Muscle of back (tissue), 11 donors: Measurements from ENCODE around the gene EIPR1. TPM values are rescaled to one million over a fixed set of nuclear protein-coding genes. Genes with fewer than 3 reads are reported as not detected.
"Not testable (repeated sequence)": the region's sequence is repeated elsewhere in the genome, so short reads cannot be mapped to it uniquely, and the experiment has no call there.

Experiments
- DNase-seq, 3 donors: peaks; one replicate each; pipeline versions ENCODE4 v3.0.0 to v3.0.0-alpha.2; 2013
- polyA plus RNA-seq, 10 donors: library from polyadenylated mRNA; unstranded; fragments of 120-200 nt; gene quantifications; one replicate each; pipeline ENCODE4 v1.2.1, GENCODE V29; 2013; ENCODE audit not compliant: insufficient read length in 10 of 10

EIPR1 gene
- polyA plus RNA-seq, 10 donors = 12.7 to 21.8 (median 17.3) TPM

DNA sequence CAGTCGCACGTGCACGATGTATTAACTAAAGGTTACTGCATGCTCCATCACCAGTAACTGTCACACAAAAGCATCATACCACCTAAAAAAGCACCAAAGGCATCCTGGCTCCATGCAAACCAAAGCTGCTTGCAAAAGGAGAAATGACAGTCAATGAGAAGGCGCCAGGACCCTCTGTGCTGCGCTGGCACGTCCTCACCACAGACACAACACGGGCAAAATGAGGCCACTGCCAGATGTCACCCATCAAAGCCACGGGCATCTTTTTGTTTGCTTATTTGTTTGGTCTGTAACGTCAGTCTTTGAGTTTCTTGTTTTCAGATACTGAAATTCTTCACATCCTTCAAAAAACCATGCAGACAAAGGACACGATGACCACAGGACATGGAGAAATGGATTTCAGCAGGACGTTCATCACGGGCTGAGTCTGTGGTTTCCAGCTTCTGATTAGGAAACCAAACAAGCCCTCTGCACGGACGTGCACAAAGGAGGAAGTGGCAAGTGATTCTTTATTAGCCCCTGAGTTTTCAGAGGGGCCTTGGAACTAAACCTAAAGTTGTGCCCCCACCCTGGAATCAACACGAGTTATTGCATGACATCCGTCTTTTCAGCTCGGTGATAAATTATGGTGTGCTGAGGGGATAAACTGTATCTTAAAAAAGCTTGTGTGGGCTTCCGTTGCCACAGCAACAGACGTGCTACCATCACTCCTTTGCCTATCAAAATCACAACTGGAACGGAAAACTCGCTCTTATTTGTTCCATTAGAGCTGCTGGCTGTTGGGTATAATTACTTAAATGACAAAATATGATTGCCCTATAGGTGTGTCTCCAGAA is 181.8 kb downstream of the EIPR1 start:
- no peak for DNase-seq

GRCh38 chr2:3194828-3195227 is 182.8 kb downstream of the EIPR1 start:
- no peak for DNase-seq

DNA sequence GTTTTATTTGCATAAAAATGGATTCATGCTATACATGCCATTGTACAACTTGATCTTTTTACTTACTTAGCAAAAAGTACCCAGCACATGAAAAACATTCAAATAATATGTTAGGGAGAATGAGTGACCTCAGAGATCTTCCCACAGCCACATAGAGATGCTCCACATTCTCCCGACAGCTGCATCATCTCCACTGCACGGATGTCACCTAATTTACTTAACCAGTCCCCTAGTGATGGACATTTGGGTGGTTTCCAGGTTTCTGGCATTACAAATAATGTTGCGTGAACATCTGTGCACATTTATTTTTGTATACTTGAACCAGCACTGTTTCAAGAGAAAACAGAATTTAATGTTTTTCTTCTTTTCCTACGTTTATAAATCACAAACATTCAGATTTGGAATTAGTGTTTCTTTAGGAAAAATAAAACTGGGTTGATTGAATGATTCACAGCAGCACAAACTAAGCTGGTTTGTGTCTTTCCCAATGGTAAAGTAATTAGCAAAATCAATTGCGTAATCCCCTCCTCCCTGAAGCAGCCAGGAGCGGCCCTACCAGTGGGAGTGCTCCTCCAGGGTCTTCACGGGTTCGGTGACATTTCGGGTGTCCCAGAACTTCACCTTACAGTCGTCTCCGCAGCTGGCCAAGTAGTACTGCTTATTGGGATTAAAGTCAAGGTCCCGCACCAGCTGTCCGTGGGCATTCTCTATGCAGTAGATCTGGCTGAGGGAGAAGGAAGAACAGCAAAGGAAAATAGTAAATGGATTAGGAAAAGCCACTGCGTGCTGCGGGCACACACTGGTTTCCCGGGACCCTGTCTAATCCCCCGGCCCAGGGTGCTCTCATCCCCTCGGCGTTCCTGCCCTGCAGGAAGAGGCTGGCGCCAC is 183.9 kb downstream of the EIPR1 start:
- DNase-seq = no peak

DNA sequence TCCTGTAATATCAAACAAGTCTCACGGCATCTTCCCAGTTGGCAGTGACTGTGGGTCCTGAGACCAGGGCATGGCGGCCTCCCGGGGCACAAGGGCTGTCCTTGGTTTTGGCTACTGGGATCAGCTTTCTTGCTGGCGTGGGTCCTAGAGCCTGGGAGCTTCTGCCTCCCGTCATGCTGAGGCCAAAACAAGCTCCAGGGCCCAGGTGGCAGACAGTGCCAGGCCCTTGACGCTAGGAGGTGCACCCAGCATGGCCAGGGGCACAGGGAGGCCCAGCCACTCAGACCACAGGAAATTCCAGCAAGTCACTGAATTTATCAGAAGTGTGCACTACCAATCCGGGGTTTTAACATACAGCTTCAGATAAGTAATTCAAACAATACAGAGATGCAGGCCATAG is 184.7 kb downstream of the EIPR1 start:
- DNase-seq = peak in 2 of 3 donors; percentile 19 to 25

GRCh38 chr2:3192281-3192818 is 185.3 kb downstream of the EIPR1 start:
- DNase-seq = no peak

DNA sequence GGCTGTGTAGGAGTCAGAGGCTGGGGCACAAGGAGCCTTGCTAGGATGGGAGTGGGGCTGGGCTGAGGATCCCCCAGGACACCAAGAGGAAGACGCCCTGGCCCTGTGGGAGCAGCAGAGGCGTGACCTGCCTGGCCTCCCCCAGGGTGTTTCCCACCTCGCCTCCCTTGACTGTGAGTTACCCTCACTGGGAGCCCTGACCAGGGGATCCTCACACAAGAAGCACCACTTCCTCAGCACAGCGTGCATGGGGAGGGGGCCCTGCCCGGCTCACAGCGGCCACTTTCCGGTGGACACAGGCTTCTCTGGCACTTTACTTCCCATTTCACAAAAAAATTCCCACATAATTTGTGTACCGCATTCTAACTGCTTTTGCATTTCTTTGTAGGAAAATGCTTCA is 187.7 kb downstream of the EIPR1 start:
- DNase-seq = no peak

GRCh38 chr2:3189076-3189591 is 188.5 kb downstream of the EIPR1 start:
- no peak for DNase-seq

DNA sequence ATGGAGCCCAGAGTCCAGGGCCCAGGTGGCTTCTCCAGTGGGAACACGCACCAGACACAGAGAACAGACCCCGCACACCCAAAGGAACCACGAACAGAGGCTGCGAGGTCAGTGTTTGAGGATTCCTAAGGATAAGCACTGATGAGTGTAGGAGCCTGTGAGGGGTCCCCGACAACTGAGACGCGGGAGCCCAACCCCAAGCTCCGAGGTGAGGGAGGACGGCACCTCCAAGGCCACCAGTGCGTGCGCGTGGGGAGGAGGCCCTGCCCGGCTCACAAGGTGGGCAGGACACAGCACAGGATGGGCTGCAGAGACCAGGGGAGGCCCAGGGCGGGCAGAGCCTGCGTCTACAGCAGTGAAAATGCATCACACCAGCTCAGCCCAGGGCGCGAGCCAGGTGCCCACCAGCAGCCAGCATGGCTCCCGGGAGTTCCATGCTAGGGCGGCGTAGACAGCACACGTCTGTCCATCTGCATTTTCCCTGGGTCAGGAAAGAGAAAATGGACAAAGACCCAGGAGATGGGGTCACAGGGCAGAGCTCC is 189.1 kb downstream of the EIPR1 start:
- DNase-seq = no peak

DNA sequence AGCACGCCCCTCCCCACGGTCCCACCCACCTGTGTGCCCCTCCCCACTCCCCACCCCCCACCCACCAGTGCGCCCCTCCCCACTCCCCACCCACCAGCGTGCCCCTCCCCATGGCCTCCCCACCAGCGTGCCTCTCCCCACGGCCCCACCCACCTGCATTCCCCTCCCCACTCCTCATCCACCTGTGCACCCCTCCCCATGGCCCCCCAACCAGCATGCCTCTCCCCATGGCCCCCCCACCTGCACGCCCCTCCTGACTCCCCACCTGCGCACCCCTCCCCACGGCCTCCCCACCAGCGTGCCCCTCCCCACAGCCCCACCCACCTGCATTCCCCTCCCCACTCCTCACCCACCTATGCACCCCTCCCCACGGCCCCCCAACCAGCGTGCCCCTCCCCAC is 190.2 kb downstream of the EIPR1 start:
- DNase-seq = no peak

- no peak for DNase-seq
Measured at GRCh38 chr2:3186766-3187165, 190.9 kb downstream of the EIPR1 start.

GRCh38 chr2:3185910-3186309 is 191.7 kb downstream of the EIPR1 start:
- no peak for DNase-seq

DNA sequence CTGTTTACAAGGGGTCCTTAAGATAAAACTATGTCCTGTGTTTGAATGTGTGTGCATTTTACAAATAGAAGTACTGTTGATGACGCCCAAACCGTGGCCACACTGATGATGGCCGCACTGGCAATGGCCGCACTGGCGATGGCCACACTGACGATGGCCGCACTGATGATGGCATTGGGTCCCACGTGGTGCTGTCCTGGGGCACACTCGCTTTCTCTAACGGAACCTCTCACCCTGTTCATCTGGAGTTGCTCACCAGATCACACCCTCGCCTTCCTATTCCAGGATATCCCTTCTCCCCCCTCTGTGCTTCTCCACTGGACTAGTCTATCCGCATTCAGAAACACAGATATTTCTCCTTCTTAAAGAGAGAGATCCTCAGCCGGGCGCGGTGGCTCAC is 192.4 kb downstream of the EIPR1 start:
- no peak for DNase-seq

DNA sequence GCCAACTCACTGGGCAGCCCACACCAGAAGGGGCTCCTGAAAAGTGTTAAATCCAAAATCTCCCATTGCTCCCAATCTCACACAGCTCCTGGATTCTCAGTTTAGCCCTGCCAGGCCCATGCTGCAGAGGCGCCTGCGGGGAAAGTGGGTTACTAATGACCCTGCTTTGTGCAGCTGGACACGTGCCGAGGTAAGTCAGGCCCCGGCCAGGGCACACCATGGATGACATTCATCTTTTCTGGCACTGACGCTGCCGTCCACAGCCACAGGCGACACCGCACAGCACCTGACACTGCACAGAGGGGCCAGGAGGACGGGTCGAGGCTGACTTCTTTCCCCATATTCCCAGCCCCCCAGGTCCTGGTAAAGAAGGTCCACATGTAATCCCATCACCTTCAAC is 193.5 kb downstream of the EIPR1 start:
- DNase-seq = no peak

- DNase-seq = no peak
Measured at GRCh38 chr2:3183766-3184165, 193.9 kb downstream of the EIPR1 start.

- DNase-seq = no peak
Measured at GRCh38 chr2:3182848-3183247, 194.8 kb downstream of the EIPR1 start.

GRCh38 chr2:3181416-3182010 is 196.1 kb downstream of the EIPR1 start:
- no peak for DNase-seq

GRCh38 chr2:3180909-3181221 is 196.8 kb downstream of the EIPR1 start:
- not testable (repeated sequence) for DNase-seq

- no peak for DNase-seq
Measured at GRCh38 chr2:3180082-3180908, 197.3 kb downstream of the EIPR1 start.

DNA sequence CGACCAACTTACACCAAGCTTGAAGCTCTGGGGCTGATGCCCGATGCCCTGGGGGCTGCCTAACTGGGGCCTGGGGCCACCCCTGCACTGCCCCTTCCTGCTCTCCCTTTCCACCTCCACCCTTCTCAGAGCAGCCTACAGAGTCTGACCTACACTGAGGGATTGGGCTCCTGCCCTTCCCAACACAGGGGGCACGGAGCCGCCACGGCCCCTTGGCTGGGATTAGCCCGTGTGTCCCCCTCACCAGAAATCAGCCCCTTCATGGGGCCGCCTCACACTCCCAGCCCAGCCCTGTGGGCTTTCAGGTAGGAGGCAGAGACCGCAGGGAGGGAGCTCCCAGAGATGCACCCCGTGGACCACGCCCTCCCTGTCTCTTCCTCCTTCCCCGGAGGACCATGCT is 198.0 kb downstream of the EIPR1 start:
- no peak for DNase-seq

DNA sequence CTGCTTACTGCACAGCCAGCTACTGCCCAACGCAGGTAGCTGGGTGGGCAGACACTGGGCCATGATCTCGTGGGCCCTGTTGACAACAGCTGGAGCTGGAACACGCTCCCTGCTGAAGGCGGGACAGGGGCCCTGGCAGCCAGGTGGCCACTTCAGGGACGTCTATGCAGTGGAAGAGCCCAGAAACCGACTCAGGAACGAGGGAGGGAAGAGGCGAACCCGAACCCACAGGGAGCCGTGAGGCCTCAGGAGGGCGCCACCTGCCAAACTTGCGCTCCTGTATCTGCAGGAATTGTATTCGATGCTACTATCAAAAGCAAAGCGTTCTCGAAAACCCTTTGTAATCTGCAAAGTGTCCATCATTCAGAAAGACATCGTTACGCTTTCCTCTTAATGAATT is 198.4 kb downstream of the EIPR1 start:
- no peak for DNase-seq

DNA sequence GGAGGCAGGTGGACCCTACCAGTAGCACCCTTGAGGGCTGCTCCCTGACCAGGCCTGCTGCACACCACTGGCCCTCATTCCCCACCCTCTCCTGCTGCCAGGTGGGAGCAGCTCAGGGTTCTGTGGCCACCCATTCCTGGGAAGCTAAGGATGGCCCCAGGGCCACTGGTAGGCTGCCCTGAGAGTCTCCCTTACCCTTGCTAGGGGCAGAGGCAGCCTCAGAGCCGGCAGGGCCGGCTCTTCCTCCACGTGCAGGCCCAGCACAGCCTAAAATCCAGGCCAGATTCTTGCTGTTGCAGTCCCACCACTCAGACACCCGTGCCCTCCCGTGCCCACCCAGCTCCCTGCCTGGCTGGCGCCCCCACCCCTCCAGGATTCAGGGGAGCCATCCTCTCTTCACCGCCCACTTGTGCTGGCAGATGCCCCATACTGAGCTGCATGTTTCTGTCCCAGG is 199.0 kb downstream of the EIPR1 start:
- DNase-seq = no peak
